HEK293 (cell line): Measurements from ENCODE around the gene HMGXB4.

ENCODE experiments used
- EGR2 ChIP-seq: fragments of 450-650 bp; formaldehyde crosslinking; IDR thresholded peaks from 2 replicates; pipeline ENCODE4 v1.5.1; 2016; ENCODE audit warnings: low read depth, missing biosample characterization, missing genetic modification characterization
- ZNF274 ChIP-seq, 2 experiments: fragments of 200-500 bp in 1 of 2; fragments of 450-650 bp in 1 of 2; sonication (Bioruptor generic) in 1 of 2; formaldehyde crosslinking in 1 of 2; IDR thresholded peaks; 2 replicates each; pipeline versions ENCODE4 v1.5.1 to v1.6.1; 2014 to 2016; ENCODE audit warnings: borderline replicate concordance in 1 of 2, inconsistent platforms in 1 of 2, low read length in 1 of 2, missing biosample characterization in 1 of 2, missing genetic modification characterization in 1 of 2
- ZNF549 ChIP-seq: fragments of 450-650 bp; IDR thresholded peaks from 2 replicates; pipeline ENCODE4 v1.5.1; 2018; ENCODE audit warnings: missing biosample characterization, missing genetic modification characterization, mild to moderate bottlenecking, inconsistent platforms, moderate library complexity
- ZSCAN16 ChIP-seq: fragments of 450-650 bp; formaldehyde crosslinking; IDR thresholded peaks from 2 replicates; pipeline ENCODE4 v1.5.1; 2016; ENCODE audit warnings: missing biosample characterization, missing genetic modification characterization
- TF ChIP-seq, protein P1 (sequence below): fragments of 450-650 bp; formaldehyde crosslinking; IDR thresholded peaks from 2 replicates; pipeline ENCODE4 v1.5.1; 2016; ENCODE audit warnings: missing biosample characterization, missing genetic modification characterization
- TF ChIP-seq, protein P2 (sequence below): fragments of 450-650 bp; formaldehyde crosslinking; IDR thresholded peaks from 2 replicates; pipeline ENCODE4 v1.5.1; 2016; ENCODE audit warnings: missing biosample characterization, missing genetic modification characterization
- TF ChIP-seq, protein P3 (sequence below): fragments of 450-650 bp; formaldehyde crosslinking; IDR thresholded peaks from 2 replicates; pipeline ENCODE4 v1.5.1; 2016; ENCODE audit warnings: missing biosample characterization, missing genetic modification characterization
- TF ChIP-seq, protein P4 (sequence below): fragments of 450-650 bp; formaldehyde crosslinking; IDR thresholded peaks from 2 replicates; pipeline ENCODE4 v1.5.1; 2017; ENCODE audit warnings: missing biosample characterization, mild to moderate bottlenecking, missing genetic modification characterization, moderate library complexity
- TF ChIP-seq, protein P5 (sequence below): fragments of 450-650 bp; IDR thresholded peaks from 2 replicates; pipeline ENCODE4 v1.5.1; 2018; ENCODE audit warnings: missing biosample characterization, mild to moderate bottlenecking, missing genetic modification characterization

DNA sequence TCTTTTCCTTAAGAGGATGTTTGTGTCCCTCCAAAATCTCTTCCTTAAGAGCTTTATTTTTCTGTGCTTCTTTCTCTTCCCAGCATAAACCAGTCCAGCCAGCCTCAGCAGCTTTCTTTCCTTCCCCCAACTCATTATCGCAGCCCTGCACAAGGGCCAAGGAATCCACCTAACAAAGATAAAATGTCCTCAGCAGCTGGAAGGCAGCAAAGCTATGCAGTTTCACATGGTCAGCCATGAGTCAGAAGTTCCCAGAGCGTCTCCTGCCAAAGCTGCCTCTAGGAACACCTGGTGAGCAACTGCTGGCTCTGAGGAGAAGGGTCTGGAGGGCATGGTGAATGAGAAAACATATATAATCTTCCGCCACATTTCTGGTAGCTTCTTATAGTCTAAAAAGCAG is 45.3 kb upstream of the HMGXB4 start:
- TF ChIP-seq, protein P1, sequence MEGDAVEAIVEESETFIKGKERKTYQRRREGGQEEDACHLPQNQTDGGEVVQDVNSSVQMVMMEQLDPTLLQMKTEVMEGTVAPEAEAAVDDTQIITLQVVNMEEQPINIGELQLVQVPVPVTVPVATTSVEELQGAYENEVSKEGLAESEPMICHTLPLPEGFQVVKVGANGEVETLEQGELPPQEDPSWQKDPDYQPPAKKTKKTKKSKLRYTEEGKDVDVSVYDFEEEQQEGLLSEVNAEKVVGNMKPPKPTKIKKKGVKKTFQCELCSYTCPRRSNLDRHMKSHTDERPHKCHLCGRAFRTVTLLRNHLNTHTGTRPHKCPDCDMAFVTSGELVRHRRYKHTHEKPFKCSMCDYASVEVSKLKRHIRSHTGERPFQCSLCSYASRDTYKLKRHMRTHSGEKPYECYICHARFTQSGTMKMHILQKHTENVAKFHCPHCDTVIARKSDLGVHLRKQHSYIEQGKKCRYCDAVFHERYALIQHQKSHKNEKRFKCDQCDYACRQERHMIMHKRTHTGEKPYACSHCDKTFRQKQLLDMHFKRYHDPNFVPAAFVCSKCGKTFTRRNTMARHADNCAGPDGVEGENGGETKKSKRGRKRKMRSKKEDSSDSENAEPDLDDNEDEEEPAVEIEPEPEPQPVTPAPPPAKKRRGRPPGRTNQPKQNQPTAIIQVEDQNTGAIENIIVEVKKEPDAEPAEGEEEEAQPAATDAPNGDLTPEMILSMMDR = no peak
- TF ChIP-seq EGR2 (no peak), ZNF274 (IDR thresholded peaks at IDR 0.05; ENCODE audit: low read length) (no peak), ZNF274 (tag by site-specific recombination; IDR thresholded peaks at IDR 0.05; ENCODE audit: borderline replicate concordance) (no peak), ZSCAN16 (tag by site-specific recombination) (no peak), ZNF549 (no peak)
- TF ChIP-seq, protein P2, sequence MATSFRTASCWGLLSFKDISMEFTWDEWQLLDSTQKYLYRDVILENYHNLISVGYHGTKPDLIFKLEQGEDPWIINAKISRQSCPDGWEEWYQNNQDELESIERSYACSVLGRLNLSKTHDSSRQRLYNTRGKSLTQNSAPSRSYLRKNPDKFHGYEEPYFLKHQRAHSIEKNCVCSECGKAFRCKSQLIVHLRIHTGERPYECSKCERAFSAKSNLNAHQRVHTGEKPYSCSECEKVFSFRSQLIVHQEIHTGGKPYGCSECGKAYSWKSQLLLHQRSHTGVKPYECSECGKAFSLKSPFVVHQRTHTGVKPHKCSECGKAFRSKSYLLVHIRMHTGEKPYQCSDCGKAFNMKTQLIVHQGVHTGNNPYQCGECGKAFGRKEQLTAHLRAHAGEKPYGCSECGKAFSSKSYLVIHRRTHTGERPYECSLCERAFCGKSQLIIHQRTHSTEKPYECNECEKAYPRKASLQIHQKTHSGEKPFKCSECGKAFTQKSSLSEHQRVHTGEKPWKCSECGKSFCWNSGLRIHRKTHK (tag by site-specific recombination) = no peak
- TF ChIP-seq, protein P3, sequence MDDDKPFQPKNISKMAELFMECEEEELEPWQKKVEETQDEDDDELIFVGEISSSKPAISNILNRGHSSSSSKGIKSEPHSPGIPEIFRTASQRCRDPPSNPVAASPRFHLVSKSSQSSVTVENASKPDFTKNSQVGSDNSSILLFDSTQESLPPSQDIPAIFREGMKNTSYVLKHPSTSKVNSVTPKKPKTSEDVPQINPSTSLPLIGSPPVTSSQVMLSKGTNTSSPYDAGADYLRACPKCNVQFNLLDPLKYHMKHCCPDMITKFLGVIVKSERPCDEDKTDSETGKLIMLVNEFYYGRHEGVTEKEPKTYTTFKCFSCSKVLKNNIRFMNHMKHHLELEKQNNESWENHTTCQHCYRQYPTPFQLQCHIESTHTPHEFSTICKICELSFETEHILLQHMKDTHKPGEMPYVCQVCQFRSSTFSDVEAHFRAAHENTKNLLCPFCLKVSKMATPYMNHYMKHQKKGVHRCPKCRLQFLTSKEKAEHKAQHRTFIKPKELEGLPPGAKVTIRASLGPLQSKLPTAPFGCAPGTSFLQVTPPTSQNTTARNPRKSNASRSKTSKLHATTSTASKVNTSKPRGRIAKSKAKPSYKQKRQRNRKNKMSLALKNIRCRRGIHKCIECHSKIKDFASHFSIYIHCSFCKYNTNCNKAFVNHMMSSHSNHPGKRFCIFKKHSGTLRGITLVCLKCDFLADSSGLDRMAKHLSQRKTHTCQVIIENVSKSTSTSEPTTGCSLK = no peak
- TF ChIP-seq, protein P4, sequence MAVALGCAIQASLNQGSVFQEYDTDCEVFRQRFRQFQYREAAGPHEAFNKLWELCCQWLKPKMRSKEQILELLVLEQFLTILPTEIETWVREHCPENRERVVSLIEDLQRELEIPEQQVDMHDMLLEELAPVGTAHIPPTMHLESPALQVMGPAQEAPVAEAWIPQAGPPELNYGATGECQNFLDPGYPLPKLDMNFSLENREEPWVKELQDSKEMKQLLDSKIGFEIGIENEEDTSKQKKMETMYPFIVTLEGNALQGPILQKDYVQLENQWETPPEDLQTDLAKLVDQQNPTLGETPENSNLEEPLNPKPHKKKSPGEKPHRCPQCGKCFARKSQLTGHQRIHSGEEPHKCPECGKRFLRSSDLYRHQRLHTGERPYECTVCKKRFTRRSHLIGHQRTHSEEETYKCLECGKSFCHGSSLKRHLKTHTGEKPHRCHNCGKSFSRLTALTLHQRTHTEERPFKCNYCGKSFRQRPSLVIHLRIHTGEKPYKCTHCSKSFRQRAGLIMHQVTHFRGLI (tag by site-specific recombination) = no peak
- TF ChIP-seq, protein P5, sequence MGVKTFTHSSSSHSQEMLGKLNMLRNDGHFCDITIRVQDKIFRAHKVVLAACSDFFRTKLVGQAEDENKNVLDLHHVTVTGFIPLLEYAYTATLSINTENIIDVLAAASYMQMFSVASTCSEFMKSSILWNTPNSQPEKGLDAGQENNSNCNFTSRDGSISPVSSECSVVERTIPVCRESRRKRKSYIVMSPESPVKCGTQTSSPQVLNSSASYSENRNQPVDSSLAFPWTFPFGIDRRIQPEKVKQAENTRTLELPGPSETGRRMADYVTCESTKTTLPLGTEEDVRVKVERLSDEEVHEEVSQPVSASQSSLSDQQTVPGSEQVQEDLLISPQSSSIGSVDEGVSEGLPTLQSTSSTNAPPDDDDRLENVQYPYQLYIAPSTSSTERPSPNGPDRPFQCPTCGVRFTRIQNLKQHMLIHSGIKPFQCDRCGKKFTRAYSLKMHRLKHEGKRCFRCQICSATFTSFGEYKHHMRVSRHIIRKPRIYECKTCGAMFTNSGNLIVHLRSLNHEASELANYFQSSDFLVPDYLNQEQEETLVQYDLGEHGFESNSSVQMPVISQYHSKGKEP (tag by site-specific recombination) = no peak
